ENCODE measurements around the gene PATE2.

- TF ChIP-seq POLR2A (IDR thresholded peaks at IDR 0.05) = no peak
- no peak for TF ChIP-seq CTCF (IDR thresholded peaks at IDR 0.05)
Measured at GRCh38 chr11:125807909-125808308, 29.3 kb upstream of the PATE2 start.
